HL-60 (cell line): ENCODE data around the gene TBC1D22B.

ENCODE experiments used
- DNase-seq, 2 experiments: peaks; one replicate each; pipeline ENCODE4 v3.0.0-alpha.2; 2010 to 2020; ENCODE audit warnings: low read depth in 1 of 2, low spot score in 1 of 2
- H3K27ac ChIP-seq: fragments of 250-450 bp; sonication (Bioruptor Pico); replicated peaks from 2 replicates; pipeline ENCODE4 v1.5.1; 2020; ENCODE audit warnings: mild to moderate bottlenecking, moderate library complexity
- H3K27me3 ChIP-seq: fragments of 250-450 bp; sonication (Bioruptor Pico); 2 replicates; pipeline ENCODE4 v1.5.1; 2021; ENCODE audit warnings: mild to moderate bottlenecking, moderate library complexity; ENCODE audit not compliant: insufficient read depth, poor library complexity, severe bottlenecking
- H3K4me3 ChIP-seq: replicated peaks from 2 replicates; pipeline ENCODE4 v1.5.1; 2011; ENCODE audit warnings: mild to moderate bottlenecking, control low read depth, low read length; ENCODE audit not compliant: insufficient read depth
- GABPA ChIP-seq: IDR thresholded peaks from 2 replicates; pipeline ENCODE4 v1.6.1; 2012; ENCODE audit warnings: low read depth
- POLR2AphosphoS5 ChIP-seq: IDR thresholded peaks from 2 replicates; pipeline ENCODE4 v1.6.1; 2012; ENCODE audit warnings: low read depth
- SPI1 ChIP-seq: IDR thresholded peaks from 2 replicates; pipeline ENCODE4 v1.6.1; 2012; ENCODE audit warnings: low read depth, mild to moderate bottlenecking, borderline replicate concordance
- TF ChIP-seq, protein P1 (sequence below): IDR thresholded peaks from 2 replicates; pipeline ENCODE4 v1.6.1; 2012; ENCODE audit warnings: low read depth; ENCODE audit not compliant: insufficient replicate concordance
- TF ChIP-seq, protein P2 (sequence below): IDR thresholded peaks from one replicate; pipeline ENCODE4 v1.5.1; 2011; ENCODE audit warnings: low read length, control low read depth, inconsistent platforms; ENCODE audit not compliant: insufficient read depth

The TBC1D22B gene

GRCh38 chr6:37243816-37244370, 13.7 kb upstream of the TBC1D22B start:
- Histone ChIP-seq H3K27ac (no peak overlapping the region), H3K27me3 (no peaks in the 10 kb centered on the region), H3K4me3 (no peak overlapping the region)
- no peak for DNase-seq
- TF ChIP-seq POLR2AphosphoS5 (no peak), SPI1 (no peak), GABPA (no peak)
- TF ChIP-seq, protein P1, sequence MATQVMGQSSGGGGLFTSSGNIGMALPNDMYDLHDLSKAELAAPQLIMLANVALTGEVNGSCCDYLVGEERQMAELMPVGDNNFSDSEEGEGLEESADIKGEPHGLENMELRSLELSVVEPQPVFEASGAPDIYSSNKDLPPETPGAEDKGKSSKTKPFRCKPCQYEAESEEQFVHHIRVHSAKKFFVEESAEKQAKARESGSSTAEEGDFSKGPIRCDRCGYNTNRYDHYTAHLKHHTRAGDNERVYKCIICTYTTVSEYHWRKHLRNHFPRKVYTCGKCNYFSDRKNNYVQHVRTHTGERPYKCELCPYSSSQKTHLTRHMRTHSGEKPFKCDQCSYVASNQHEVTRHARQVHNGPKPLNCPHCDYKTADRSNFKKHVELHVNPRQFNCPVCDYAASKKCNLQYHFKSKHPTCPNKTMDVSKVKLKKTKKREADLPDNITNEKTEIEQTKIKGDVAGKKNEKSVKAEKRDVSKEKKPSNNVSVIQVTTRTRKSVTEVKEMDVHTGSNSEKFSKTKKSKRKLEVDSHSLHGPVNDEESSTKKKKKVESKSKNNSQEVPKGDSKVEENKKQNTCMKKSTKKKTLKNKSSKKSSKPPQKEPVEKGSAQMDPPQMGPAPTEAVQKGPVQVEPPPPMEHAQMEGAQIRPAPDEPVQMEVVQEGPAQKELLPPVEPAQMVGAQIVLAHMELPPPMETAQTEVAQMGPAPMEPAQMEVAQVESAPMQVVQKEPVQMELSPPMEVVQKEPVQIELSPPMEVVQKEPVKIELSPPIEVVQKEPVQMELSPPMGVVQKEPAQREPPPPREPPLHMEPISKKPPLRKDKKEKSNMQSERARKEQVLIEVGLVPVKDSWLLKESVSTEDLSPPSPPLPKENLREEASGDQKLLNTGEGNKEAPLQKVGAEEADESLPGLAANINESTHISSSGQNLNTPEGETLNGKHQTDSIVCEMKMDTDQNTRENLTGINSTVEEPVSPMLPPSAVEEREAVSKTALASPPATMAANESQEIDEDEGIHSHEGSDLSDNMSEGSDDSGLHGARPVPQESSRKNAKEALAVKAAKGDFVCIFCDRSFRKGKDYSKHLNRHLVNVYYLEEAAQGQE: no peak
- TF ChIP-seq, protein P2, sequence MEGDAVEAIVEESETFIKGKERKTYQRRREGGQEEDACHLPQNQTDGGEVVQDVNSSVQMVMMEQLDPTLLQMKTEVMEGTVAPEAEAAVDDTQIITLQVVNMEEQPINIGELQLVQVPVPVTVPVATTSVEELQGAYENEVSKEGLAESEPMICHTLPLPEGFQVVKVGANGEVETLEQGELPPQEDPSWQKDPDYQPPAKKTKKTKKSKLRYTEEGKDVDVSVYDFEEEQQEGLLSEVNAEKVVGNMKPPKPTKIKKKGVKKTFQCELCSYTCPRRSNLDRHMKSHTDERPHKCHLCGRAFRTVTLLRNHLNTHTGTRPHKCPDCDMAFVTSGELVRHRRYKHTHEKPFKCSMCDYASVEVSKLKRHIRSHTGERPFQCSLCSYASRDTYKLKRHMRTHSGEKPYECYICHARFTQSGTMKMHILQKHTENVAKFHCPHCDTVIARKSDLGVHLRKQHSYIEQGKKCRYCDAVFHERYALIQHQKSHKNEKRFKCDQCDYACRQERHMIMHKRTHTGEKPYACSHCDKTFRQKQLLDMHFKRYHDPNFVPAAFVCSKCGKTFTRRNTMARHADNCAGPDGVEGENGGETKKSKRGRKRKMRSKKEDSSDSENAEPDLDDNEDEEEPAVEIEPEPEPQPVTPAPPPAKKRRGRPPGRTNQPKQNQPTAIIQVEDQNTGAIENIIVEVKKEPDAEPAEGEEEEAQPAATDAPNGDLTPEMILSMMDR: no peak

- Histone ChIP-seq H3K27me3 (no peaks in the 10 kb centered on the region), H3K27ac (0 out of 2 replicates have a peak overlapping the region, but pooled peaks have one; percentile 6), H3K4me3 (no peak overlapping the region)
- DNase-seq: peak in 1 of 2 experiments; percentile 75
- TF ChIP-seq, protein P2: no peak
- peak; percentile 96 for TF ChIP-seq SPI1
Observed at GRCh38 chr6:37244430-37245310, 12.9 kb upstream of the TBC1D22B start.

DNA sequence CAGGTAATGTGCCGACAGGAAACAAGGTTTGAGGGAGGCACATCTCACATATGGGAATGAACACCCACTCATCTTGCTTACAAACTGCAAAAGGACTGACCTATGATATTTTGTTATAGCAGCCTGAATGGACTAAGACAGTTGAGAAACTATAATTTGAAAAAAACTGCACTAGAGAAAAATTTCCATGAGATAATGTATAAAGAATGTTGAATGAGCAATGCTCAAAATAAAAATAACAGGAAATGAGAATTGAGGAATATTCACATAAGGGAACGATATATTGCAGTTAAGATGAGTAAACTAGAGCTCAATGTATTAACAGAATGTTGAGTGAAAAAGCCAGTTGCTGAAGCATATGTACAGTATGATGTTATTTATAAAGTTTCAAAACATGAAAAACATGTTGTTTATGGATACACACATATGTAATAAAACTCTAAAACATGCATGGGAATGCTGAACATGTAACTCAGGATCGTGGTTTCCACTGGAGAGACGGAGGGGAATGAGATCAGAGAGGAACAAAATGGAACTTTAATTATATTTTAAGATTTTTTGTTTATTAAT, 6.3 kb upstream of the TBC1D22B start:
- H3K4me3 ChIP-seq: no peak overlapping the region
- no peak overlapping the region for H3K27ac ChIP-seq
- no peak for DNase-seq
- TF ChIP-seq, protein P1: no peak
- TF ChIP-seq SPI1 (no peak), GABPA (no peak), POLR2AphosphoS5 (no peak)
- TF ChIP-seq, protein P2: no peak
- H3K27me3 ChIP-seq: no peaks in the 10 kb centered on the region
